ENCODE results near the gene OR10G3.
A peak's percentile ranks its signal among the peaks of the same experiment; 100 is the strongest.

The OR10G3 gene

DNA sequence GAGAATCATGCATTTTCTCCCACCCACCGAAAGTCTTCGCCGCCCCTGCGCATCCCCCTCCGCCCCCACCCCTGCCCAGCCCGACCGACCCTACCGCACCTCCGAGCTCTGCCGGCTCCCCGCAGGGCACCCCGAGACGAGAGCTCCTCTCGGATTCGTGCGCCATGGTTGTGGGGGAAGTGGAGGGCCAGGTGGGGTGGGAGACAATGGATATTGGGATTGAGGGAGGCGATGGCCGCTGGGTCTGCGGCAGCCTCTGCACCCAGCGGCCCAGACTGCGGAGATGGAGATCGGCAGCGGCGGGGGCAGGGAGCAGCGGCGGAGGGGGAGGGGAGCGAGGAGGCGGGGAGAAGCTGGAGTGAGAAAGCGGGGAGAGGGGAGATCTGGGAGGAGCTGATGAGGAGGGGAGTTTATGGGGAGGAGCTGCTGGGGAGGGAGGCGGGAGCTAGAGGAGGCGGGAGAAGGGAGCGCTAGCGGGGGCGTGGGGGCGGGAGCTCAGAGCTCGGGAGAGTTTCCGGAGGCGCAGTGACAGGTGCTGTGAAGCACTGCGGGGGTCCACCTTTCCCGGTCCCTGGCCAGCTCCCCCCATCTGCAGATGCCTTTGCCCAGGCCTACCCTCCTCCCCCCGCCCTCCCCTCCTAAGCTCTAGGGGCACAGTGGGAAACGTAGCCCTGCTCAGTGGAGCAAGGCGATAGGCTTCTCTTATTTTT is 53.8 kb downstream of the OR10G3 start, which contains the start of gene SALL2:
Gene SALL2 (minus strand): TSS at position 385 of the 710 bp plus-strand sequence. CDS start 219 bp downstream, at position 166.
- H3K27me3 Mint-ChIP-seq (ENCODE audit: low read depth): no peaks in the 10 kb centered on the region
- no peaks in the 10 kb centered on the region for H3K9me3 Mint-ChIP-seq
- H3K4me1 Mint-ChIP-seq (ENCODE audit: low read depth): peaks cover 9% of the 10 kb centered on the region
- peak within 1 kb of the TSS; percentile 87 for H3K4me3 Mint-ChIP-seq
- peak within 1 kb of the TSS; percentile 22 for H3K27ac Mint-ChIP-seq
- no peaks in the 10 kb centered on the region for H3K36me3 Mint-ChIP-seq (ENCODE audit: low read depth)

DNA sequence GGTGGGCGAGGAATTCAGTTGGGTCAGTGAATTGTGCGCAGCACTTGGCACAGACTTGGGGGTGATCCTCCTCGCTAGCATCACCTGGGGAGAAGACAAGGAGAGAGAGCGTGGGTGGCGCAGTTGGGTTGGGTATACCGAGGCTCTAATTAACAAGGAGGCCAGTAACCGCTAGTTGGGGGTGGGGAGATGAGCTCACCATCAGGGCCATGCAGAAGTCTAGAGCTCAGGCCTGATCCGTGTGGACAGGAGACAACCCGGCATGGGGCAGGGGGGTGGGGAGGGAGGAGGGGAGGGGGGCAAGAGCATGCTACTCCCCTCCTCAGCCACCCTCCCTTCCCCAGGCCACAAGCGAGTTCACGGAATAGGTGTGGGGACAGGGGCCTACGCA is 54.3 kb downstream of the OR10G3 start:
- Mint-ChIP-seq H3K27ac (peak overlapping the region; percentile 22), H3K4me3 (peak overlapping the region; percentile 87), H3K27me3 (ENCODE audit: low read depth) (no peaks in the 10 kb centered on the region), H3K4me1 (ENCODE audit: low read depth) (peaks cover 9% of the 10 kb centered on the region), H3K36me3 (ENCODE audit: low read depth) (no peaks in the 10 kb centered on the region), H3K9me3 (no peaks in the 10 kb centered on the region)

DNA sequence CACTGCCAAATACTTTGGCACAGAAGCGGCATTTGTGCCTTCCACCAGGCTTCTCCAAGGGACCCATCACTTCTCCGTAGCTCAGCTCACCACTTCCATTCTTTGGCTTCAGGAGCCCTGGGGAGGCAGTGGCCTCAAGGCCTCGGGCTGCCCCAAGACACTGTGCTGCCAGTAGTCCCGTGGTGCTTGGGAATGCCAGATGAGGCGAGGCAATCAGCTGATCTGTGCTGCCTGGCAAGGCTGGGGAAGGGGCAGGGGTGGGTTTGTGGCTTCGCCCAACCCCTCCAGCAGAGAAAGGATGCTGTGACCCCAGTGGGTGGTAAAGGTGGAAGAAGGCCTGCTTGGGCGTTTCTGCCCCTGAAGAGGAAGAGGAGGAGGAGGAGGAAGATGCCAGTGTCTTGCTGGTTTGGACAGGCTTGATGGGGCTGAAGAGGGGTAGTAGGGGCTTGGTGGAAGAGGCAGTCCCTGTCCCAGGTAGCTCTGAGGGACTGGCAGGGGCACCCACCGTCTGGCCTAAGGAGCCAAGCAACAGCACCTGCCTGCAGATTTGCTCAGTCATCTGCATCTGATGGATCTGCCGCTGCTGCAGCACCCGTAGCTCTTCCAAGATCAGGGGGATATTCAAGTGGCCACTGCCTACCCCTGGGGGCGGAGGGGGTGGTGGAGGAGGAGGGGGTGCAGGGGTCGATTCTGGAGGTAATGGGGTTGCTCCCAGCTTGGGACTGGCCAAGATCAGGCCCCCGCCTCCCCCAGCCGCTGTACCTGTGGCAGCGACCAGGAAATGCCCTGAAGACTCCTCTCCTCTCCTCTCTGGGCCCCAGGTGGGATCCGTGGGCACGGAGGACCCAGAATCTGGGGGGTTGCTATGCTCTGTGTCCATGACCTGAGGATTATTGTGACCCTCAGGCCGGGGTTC is 55.0 kb downstream of the OR10G3 start:
- Mint-ChIP-seq H3K27ac (no peak overlapping the region), H3K9me3 (no peaks in the 10 kb centered on the region), H3K4me1 (ENCODE audit: low read depth) (peaks cover 11% of the 10 kb centered on the region), H3K36me3 (ENCODE audit: low read depth) (no peaks in the 10 kb centered on the region), H3K27me3 (ENCODE audit: low read depth) (no peaks in the 10 kb centered on the region), H3K4me3 (peak overlapping the region; percentile 87)

DNA sequence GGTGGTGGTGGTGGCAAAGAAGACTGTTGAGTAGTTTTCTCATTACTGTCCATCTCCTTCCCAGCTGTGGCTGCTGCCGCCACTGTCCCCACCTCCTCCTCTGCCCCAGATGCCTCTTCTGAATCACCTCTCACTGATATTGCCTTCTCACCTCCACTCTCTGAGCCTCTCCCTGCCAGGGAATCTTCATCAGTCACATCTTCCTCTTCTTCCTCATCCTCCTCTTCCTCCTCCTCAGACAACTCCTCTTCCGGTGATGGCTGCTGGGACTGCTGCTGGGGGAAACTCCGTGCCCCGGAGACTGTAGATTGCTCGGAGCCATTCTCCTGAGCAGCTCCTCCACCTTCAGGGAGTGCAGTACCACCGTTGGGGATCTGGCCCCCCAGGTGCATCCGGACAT is 56.7 kb downstream of the OR10G3 start:
- H3K27ac Mint-ChIP-seq: no peak overlapping the region
- H3K36me3 Mint-ChIP-seq (ENCODE audit: low read depth): no peaks in the 10 kb centered on the region
- no peak overlapping the region for H3K4me3 Mint-ChIP-seq
- no peaks in the 10 kb centered on the region for H3K9me3 Mint-ChIP-seq
- peaks cover 11% of the 10 kb centered on the region for H3K4me1 Mint-ChIP-seq (ENCODE audit: low read depth)
- peaks cover 7% of the 10 kb centered on the region for H3K27me3 Mint-ChIP-seq (ENCODE audit: low read depth)

DNA sequence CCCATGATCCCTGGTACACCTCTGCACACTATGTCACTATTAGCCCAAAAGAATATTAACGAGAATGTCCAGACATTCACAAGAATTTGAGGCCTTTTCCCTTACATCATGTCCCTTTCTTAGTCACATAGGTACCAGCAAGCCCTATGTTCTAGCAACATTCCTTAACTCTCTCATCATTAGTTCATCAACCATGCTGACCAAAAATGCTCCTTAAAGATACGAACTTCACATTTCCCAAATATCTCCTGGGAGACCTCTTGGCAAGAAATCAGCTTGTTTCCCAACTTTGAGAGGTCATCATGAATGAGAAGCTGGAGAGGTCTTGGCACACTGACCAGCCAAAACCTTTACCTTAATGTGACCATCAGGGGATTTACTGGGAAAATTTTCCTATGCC is 58.4 kb downstream of the OR10G3 start:
- no peaks in the 10 kb centered on the region for H3K36me3 Mint-ChIP-seq (ENCODE audit: low read depth)
- H3K4me3 Mint-ChIP-seq: no peak overlapping the region
- H3K9me3 Mint-ChIP-seq: no peaks in the 10 kb centered on the region
- H3K27ac Mint-ChIP-seq: no peak overlapping the region
- peaks cover 7% of the 10 kb centered on the region for H3K27me3 Mint-ChIP-seq (ENCODE audit: low read depth)
- H3K4me1 Mint-ChIP-seq (ENCODE audit: low read depth): peaks cover 6% of the 10 kb centered on the region

DNA sequence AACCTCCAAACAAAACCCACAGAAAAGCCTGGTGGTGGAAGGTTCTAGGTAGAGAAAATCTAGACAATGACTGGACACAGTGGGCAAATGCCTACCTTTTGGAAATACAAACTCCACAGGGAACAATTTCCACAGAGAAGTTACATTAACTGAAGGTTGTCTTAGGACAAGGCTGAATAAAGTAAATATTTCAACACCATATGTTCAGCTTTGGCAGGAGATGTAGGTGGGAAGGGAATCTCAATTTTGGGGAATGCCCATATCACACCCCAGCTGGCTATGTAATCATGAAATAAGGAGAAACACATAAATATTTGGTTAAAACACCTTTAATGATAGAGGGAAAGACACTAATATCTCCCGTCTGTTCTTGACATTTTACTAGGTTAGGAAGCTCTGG is 59.1 kb downstream of the OR10G3 start:
- peaks cover 6% of the 10 kb centered on the region for H3K4me1 Mint-ChIP-seq (ENCODE audit: low read depth)
- peaks cover 7% of the 10 kb centered on the region for H3K27me3 Mint-ChIP-seq (ENCODE audit: low read depth)
- H3K4me3 Mint-ChIP-seq: no peak overlapping the region
- no peaks in the 10 kb centered on the region for H3K9me3 Mint-ChIP-seq
- no peaks in the 10 kb centered on the region for H3K36me3 Mint-ChIP-seq (ENCODE audit: low read depth)
- H3K27ac Mint-ChIP-seq: no peak overlapping the region

DNA sequence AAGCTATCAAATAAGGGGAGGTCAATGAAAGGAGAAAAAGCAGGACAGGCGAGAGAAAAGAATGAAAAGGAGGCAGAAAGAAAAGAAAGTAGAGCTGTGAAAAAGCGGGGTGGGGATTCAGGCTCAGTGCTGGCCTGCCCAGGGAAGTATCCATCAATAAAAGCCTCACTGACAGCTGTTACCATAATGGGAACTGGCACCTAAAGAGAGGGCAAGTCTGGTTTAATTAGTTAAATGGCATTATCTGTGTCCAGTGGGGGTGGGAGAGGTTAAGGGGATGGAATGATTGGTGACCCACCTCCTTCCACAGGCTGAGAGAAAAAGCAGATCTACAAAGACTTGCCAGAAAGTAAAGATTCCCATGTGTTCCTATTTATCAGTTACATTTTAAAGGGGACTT is 61.2 kb downstream of the OR10G3 start:
- Mint-ChIP-seq H3K4me1 (ENCODE audit: low read depth) (peaks cover 2% of the 10 kb centered on the region), H3K9me3 (no peaks in the 10 kb centered on the region), H3K27ac (no peak overlapping the region), H3K36me3 (ENCODE audit: low read depth) (no peaks in the 10 kb centered on the region), H3K4me3 (no peak overlapping the region), H3K27me3 (ENCODE audit: low read depth) (peaks cover 7% of the 10 kb centered on the region)
